HG02642 (cell line): ENCODE measurements around the gene SYNJ1.

Source experiments
- ATAC-seq: cut with Tn5 transposase; IDR thresholded peaks from one replicate; pipeline ENCODE4 v1.9.1; 2021; ENCODE audit warnings: mild to moderate bottlenecking; ENCODE audit not compliant: unreplicated experiment, poor library complexity

The SYNJ1 gene

DNA sequence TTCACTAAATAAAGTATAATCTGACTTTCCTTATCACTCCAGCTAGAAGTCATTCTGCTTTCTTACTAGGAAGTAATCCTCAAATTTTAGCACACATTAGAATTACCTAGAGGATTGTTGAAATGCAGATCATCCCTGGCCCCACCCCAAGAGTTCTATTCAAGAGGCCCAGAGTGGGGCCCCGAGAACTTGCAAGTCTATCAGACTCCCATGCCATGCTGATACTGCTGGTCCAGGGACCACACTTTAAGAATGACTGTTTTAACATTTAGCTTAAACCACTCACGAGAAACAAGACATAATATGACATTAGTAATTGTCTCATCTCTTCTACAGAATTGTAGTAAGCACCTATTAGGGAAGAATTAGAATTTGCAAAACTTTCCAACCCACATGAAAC lies 7.7 kb upstream of the SYNJ1 start:
- ATAC-seq = no peak

GRCh38 chr21:32733990-32734613 lies 6.3 kb upstream of the SYNJ1 start:
- no peak for ATAC-seq

DNA sequence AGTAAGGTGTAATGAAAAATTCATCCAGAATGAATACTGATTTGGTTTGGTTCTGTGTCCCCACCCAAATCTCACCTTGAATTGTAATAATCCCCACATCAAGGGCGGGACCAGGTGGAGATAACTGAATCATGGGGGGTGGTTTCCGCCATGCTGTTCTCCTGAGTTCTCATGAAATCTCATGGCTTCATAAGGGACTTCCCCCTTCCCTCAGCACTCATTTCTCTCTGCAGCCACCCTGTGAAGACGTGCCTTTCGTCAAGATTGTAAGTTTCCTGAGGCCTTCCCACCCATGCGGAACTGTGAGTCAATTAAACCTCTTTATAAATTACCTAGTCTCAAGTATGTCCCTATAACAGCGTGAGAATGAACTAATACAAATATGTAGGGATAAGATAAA lies 5.5 kb upstream of the SYNJ1 start:
- no peak for ATAC-seq

GRCh38 chr21:32732544-32732943 lies 4.7 kb upstream of the SYNJ1 start:
- ATAC-seq = no peak

DNA sequence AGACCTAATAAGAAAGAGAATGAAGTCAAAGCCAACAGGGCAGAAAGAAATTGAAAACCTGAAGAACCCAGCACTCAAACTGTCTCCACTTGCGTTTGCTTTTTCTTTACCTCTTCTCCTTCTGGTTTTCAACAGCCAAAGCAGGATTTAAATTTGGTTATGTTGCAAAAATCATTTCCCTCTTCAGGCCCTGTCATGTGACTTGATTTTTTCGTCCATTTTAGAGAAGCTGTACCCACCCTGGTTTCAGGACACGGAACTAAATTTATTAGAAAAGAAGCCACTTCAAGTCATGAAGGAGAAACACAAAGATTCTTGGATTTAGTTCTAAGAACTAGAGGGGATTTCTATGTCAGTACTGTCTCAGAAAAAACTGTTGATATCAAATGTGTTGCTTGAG lies 1.0 kb upstream of the SYNJ1 start:
- no peak for ATAC-seq

GRCh38 chr21:32728456-32728839 lies 635 bp upstream of the SYNJ1 start:
- no peak for ATAC-seq

DNA sequence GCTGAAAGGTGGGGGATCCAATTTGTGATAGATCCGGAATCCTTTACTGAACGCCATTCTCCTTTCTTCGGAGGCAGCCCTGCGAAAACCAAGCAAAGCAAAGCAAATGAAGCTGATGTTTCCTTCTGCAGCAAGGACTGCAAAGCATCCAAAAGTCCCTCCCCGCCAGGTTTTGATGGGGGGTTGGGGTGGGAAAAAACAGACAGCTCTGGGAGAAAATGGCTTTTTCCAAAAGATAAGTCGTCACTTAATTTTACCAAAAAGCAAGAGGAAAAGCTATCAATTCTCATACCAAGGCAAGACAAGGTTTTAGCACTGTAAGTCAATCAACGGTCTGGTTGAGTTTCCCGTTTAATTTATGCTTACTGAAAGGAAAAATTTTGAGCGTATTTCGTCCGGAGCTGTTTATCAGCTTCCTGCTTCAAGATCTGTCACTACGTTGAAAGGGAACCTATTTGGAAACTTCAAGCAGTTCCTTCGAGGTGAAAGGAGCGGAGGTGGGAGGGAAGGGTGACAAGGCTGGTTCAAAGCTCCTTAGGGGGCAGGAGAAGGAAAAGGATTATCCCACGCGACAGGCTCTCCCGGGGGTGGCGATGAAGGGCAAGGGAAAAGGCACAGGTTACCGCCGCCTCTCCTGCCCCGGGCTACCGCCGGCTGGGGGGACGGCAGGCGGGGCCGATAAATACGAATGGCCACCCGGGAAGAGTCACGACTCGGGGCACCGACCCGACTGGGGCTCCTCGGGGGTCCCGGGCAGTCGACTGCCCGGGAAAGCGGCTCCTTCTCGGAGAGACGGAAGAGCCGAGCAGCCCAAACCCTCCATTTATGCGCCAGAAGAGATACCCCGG lies 750 bp downstream of the SYNJ1 start:
- peak; percentile 16 for ATAC-seq

DNA sequence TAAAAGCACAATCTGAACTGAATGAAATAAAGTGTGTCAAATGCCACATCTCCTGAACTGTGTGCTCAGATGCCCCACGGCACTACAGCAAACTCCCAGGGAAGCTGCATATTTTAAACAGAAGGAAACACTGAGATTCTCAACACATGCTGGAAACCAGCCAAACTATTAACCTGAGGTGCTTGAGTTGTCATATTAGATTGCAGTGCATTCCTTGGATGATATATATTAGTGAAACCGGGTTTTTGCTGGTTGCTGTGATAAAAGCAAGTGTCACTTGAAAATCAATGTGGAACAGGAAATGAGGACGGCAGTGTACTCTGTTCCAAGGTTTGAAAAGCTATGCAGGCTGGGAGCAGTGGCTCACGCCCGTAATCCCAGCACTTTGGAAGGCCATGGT lies 8.7 kb downstream of the SYNJ1 start:
- no peak for ATAC-seq

DNA sequence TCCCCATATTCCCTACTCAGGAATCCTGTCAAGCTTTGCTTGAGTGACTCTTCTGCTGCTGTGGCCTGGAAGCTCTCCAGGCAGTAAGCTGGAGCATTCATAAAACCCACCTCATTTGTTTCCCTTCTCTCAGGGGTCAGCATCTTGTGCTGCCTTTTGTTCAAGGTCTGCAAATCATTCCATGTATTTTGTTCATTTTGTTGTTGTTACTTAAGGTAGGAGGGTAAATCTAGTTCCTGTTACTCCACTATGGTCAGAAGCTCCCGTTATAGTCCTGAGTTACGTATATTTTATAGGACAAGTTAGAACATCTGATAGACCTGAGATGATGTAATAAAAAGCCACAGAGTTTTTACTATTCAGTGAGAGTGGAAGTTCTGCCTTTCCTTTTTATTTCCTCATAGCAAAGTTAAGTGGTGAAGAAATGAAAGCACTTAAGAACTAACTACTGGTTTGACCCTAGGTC lies 9.9 kb downstream of the SYNJ1 start:
- no peak for ATAC-seq

GRCh38 chr21:32716486-32716885 lies 11.3 kb downstream of the SYNJ1 start:
- no peak for ATAC-seq

DNA sequence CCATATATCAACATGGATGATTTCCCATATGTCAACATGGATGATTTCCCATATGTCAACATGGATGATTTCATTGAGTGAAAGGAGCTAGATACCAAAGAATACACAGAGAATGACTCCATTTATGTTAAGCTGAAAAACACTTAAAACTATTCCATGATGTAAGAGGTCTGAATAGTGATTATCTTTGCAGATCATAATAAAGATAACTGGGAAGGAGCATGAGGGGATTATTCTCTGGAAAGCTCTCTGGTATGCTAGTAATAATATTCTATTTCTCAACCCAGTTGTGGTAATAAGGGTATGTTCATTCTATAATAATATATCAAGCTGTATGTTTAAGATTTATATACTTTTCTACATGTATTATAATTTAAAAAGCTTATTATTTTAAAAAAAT lies 14.1 kb downstream of the SYNJ1 start:
- ATAC-seq = no peak

GRCh38 chr21:32712641-32713040 lies 15.2 kb downstream of the SYNJ1 start:
- no peak for ATAC-seq

DNA sequence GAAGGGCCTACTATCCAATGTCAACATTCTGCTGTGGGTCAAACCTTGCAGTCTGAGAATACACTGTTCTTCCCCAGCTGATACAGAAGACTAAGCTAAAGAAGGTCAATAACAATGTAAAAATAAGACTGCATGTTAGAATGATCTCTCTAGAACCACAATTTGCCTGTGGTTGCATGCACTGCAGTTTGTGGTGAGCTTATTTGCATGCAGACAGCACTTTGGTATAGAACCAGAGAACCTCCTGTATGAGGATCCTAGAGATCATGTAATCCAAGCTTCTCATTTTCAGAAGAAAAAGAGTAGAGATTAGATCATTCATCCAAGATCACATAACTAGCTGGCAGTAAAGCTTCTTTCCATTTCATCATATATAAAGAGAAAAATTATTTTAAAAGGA lies 15.8 kb downstream of the SYNJ1 start:
- peak; percentile 98 for ATAC-seq

- ATAC-seq = no peak
These were observed 16.8 kb downstream of the SYNJ1 start for GRCh38 chr21:32710987-32711386.

DNA sequence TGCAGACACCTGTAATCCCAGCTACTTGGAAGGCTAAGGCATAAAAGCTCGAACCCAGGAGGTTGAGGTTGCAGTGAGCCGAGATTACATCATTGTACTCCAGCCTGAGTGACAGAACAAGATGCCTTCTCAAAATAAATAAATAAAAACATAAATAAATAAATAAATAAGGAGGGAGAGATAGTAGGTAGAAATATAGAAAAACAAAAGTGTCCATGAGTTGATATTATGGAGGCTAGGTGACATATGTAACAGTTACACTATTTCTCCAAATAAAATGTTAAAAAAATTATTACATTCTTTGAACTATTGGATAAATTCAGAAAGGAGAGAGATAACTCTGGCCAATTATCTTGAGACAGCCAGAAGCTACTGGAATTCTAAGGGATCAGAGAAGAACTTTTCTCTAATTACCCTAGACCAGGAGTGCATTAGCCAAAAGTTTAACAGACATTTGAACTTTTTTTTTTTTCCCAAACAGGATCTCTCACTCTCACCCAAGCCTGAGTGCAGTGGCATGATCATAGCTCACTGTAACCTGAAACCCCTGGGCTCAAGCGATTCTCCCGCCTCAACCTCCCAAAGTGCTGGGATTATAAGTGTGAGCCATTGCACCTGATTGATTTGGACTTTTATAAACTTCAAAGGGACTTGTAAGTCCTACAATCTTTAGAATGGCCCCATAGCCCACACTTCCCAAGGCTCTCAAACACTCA lies 17.6 kb downstream of the SYNJ1 start:
- ATAC-seq = no peak

GRCh38 chr21:32708069-32708468 lies 19.7 kb downstream of the SYNJ1 start:
- ATAC-seq = no peak

- ATAC-seq = no peak
These were observed 21.9 kb downstream of the SYNJ1 start for GRCh38 chr21:32705901-32706300.

DNA sequence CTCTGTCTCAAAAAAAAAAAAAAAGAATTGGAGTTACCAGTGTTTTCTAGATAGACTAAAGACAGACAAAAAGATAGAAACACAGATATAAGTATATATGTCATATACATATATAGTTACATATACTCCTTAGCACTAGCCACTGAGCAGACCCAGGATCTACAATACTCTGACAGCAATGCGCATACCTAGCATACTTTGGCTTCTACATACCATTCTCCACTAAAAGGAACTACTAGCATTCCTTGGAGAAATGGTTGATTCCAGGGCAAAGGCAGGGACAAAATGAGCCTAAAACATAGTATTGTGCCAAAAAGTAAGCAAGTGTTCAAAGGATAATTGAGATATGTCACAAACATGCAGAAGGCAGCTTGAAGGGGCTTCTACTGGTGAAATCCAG lies 22.7 kb downstream of the SYNJ1 start:
- ATAC-seq = no peak

- no peak for ATAC-seq
These were observed 25.1 kb downstream of the SYNJ1 start for GRCh38 chr21:32702702-32703101.

DNA sequence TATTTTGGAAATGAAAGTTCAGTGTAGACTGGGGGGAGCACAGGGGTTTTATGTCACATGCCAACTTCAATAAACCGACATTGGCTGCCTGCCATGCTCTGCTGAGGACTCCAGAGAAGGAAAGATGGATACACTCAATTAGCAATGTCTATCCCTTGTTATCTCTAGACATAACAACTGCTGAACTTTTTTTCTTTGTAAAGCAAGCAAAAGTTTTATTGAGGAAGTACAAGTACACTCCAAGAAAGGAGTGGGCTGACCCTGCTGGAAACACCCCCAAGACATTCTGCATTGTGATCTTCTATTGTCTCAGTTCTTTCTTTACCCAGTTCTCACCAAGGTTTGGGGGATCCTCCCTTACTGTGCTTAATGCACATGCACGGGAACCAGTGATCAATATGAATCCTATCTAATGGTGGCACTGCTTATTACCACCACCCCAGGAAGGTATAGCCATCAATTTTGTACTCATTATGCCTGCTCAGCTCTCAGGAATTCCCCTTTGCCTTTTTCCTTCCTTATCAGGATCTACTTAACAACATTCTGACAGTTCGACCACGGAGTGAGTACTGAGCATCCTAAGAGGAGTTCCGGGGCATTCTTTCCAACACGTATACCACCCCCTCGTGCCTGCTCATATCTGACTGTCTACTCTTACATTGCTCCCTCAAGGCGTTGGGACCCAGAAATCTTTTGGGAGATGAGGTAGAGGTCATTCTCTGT lies 28.7 kb downstream of the SYNJ1 start:
- ATAC-seq = no peak

DNA sequence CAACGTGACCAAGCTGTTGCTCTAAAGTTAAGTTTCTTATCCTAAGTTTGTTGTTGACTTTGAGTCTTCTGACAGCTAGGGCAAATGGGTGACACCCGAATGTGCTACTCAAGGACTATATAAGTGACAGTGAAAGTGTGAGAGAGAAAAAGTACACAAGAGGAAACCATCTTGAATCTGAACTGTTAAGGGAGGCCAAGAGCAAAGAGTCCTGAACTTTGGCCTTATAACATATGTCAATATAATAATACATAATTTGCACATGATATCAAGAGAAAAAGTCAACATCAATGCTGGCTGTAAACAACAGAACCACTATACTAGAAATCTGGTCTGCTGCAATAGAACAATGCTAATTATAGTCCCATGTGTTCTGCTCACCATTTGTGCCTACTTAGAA lies 29.5 kb downstream of the SYNJ1 start:
- no peak for ATAC-seq
